ENCODE measurements around the gene TIMP2. TPM values are rescaled to one million over a fixed set of nuclear protein-coding genes. Genes with fewer than 3 reads are reported as not detected.

The TIMP2 gene, protein sequence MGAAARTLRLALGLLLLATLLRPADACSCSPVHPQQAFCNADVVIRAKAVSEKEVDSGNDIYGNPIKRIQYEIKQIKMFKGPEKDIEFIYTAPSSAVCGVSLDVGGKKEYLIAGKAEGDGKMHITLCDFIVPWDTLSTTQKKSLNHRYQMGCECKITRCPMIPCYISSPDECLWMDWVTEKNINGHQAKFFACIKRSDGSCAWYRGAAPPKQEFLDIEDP
- 100 to 1,000 TPM in 1 of 2 donors, 10 to 100 TPM in 1; 99.1 to 158 TPM for total RNA-seq

- Histone ChIP-seq H3K27me3 (no peaks in the 10 kb centered on the region), H3K9me3 (no peaks in the 10 kb centered on the region), H3K4me3 (peak within 1 kb of the TSS; percentile 81 to 91), H3K36me3 (no peaks in the 10 kb centered on the region), H3K4me1 (peaks cover 0 to 59% of the 10 kb centered on the region in 2 donors), H3K27ac (peak within 1 kb of the TSS; percentile 96 to 99)
- TF ChIP-seq, protein P1, sequence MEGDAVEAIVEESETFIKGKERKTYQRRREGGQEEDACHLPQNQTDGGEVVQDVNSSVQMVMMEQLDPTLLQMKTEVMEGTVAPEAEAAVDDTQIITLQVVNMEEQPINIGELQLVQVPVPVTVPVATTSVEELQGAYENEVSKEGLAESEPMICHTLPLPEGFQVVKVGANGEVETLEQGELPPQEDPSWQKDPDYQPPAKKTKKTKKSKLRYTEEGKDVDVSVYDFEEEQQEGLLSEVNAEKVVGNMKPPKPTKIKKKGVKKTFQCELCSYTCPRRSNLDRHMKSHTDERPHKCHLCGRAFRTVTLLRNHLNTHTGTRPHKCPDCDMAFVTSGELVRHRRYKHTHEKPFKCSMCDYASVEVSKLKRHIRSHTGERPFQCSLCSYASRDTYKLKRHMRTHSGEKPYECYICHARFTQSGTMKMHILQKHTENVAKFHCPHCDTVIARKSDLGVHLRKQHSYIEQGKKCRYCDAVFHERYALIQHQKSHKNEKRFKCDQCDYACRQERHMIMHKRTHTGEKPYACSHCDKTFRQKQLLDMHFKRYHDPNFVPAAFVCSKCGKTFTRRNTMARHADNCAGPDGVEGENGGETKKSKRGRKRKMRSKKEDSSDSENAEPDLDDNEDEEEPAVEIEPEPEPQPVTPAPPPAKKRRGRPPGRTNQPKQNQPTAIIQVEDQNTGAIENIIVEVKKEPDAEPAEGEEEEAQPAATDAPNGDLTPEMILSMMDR (IDR thresholded peaks at IDR 0.05) = peak; percentile 14 to 32
- DNase-seq (ENCODE audit: low spot score) = peak; percentile 89
Observed at GRCh38 chr17:78925234-78925633, at the start of gene TIMP2. Gene TIMP2 (minus strand): TSS chr17:78925387. CDS start chr17:78925088, 299 bp downstream.

DNA sequence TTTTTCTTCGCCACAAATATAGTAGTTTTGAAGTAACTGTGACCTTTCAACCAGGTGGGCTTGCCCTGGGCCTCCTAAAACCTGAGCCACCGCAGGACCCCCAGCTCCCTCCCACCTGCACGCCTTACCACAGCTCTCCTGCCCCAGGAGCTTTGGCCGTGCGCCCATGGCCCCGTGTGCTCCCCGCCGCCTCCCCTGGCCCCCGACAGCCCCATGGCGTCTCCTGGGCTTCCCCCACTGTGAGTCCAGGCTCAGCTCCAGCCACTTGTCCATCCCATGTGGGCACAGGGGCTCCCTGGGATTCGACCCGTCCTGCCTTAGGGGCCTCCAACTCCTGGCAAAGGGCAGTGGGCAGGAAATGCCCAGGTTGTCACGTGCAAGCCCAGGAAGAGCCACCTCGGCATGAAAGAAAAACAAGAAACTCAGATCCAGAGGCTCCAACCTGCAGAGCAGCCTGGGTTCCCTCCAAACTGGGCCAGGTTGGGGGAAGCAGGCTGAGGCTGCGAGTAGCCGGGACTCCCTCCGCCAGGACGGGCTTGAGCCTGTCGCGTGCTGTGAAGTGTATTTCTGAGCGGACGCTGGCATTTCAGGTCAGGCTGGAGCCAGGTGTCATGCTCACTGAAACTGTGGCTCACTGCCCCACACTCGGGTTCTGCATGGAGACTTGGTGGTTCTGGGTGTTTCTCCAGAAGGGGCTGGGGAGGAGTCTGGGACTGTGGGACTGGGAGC, 48.8 kb upstream of the TIMP2 start:
- Histone ChIP-seq H3K4me3 (no peak overlapping the region), H3K27ac (no peak overlapping the region), H3K36me3 (peaks cover under 1% of the 10 kb centered on the region), H3K4me1 (peaks cover 0 to 73% of the 10 kb centered on the region in 2 donors), H3K9me3 (no peaks in the 10 kb centered on the region), H3K27me3 (no peaks in the 10 kb centered on the region)
- TF ChIP-seq, protein P1 (IDR thresholded peaks at IDR 0.05) = no peak
- no peak for DNase-seq (ENCODE audit: low spot score)

GRCh38 chr17:78973196-78973595, 48.0 kb upstream of the TIMP2 start:
- H3K4me3 ChIP-seq = no peak overlapping the region
- DNase-seq (ENCODE audit: low spot score) = no peak
- H3K4me1 ChIP-seq = peaks cover 0 to 66% of the 10 kb centered on the region in 2 donors
- H3K27me3 ChIP-seq = no peaks in the 10 kb centered on the region
- H3K36me3 ChIP-seq = peaks cover 5% of the 10 kb centered on the region
- peak overlapping the region; percentile 11 to 21 for H3K27ac ChIP-seq
- TF ChIP-seq, protein P1 (IDR thresholded peaks at IDR 0.05) = no peak
- H3K9me3 ChIP-seq = no peaks in the 10 kb centered on the region

DNA sequence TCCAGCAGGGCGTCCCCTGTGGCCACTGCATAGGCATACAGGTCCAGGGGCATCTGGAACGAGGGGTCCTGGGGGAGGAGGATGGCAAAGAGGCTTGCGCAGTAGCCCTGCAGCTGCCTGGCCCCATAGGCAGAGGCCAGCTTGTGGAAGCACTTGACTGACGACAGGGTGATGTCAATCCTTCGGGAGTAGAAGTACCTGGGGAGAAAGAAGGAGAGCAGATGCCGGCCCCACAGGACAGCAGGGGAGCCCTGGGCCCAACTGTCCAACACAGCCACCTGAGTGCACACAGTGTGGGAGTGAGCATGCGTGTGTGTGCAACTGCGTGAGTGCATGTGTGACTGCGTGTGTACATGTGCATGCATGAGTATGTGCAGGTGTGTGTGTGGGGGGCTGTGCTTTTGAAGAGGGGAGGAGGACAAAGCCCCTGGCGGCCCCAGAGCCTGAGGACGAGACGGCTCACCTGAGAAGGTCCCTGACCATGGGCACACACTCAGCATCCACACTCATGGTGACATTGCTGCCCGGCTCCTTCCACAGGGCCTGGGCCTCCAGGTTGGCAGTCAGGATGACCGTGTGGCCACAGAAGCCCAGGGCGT, 47.4 kb upstream of the TIMP2 start:
- Histone ChIP-seq H3K4me3 (no peak overlapping the region), H3K27ac (peak overlapping the region in 1 of 2 donors; percentile 21), H3K36me3 (peaks cover 5% of the 10 kb centered on the region), H3K9me3 (no peaks in the 10 kb centered on the region), H3K4me1 (peaks cover 0 to 60% of the 10 kb centered on the region in 2 donors), H3K27me3 (no peaks in the 10 kb centered on the region)
- DNase-seq (ENCODE audit: low spot score) = no peak
- TF ChIP-seq, protein P1 (IDR thresholded peaks at IDR 0.05) = no peak

DNA sequence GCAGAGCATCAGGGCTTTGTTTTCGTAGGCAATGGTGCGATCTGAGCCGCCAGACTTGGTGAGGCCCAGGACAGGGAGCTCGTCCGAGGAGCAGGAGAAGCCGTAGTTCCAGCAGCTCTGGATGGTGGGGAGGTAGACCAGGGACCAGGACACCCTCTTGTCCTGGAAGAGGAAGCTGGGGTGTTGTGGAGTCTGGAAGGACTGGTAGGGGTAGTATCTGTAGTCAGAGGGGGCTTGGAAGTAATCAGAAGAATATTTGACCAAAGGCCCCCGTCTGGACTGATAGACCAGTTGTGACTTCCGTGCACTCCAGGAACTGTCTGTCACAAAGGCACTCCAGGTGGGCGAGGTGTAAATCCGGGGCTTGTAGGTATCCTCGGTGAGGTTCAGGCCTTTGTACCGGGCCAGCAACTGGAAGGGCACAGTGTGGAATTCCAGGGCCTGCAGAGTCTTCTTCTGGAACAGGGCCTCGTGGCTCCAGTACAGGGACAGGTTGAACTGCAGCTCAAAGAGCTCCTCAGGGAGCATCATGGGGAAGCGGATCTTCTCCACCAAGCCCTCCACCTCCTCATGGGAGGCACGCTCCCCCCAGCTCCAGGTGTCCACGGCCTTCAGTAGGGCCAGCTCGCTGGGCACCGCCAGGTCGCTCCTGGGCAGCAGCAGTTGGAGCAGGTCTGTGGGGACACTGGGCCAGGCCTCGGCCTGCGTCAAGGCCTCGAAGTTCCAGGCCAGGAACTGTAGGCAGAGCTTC, 46.7 kb upstream of the TIMP2 start:
- no peak overlapping the region for H3K4me3 ChIP-seq
- peaks cover 0 to 53% of the 10 kb centered on the region in 2 donors for H3K4me1 ChIP-seq
- peak overlapping the region; percentile 58 to 60 for H3K27ac ChIP-seq
- DNase-seq (ENCODE audit: low spot score) = no peak
- H3K36me3 ChIP-seq = peaks cover 5% of the 10 kb centered on the region
- no peaks in the 10 kb centered on the region for H3K27me3 ChIP-seq
- TF ChIP-seq, protein P1 (IDR thresholded peaks at IDR 0.05) = no peak
- H3K9me3 ChIP-seq = no peaks in the 10 kb centered on the region

Data from right atrium auricular region (tissue), 2 donors.